ENCODE data around the gene ELAC1.
"Not testable (repeated sequence)": the region's sequence is repeated elsewhere in the genome, so short reads cannot be mapped to it uniquely, and the experiment has no call there.

The ELAC1 gene

DNA sequence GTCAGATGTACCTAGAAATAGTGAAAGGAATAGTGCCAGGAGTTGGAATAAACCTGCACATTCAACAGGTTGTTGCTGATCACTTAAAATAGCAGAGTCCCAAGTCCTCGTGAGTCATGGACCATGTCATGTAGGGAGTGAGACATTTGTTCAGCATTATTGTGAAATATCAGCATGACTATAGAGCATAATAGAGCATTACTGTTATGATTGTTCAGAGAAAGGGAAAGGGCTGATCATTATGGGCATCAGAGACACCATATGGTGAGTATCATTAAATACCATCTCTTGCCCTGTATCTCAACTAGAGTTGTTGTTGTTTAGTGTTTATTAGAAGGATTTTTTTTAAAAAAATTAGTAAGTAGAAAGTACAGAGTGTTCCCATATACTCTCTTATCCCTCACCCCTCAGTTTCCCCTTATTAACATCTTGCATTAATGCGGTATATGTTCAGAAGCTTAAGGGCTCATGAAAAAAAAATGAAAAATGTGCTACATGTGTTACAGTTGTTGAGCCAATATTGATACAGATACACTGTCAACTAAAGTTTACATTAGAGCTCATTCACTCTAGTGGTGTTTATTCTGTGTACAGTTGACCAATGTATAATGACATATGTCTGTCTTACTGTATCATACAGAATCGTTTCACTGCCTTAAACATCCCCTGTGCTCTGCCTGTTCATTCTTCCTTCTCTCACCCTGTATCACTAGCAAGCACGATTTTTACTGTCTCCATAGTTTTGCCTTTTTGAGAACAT is 5.7 kb downstream of the ELAC1 start:
- DNase-seq = no peak

- no peak for DNase-seq
Observed at GRCh38 chr18:50977037-50977760, 9.4 kb downstream of the ELAC1 start.

GRCh38 chr18:50981381-50981780 is 13.5 kb downstream of the ELAC1 start:
- DNase-seq = no peak

- no peak for DNase-seq
Observed at GRCh38 chr18:50982086-50982801, 14.4 kb downstream of the ELAC1 start.

- DNase-seq = no peak
Observed at GRCh38 chr18:50982802-50983179, 15.0 kb downstream of the ELAC1 start.

- no peak for DNase-seq
Observed at GRCh38 chr18:50986360-50987087, 18.7 kb downstream of the ELAC1 start.

DNA sequence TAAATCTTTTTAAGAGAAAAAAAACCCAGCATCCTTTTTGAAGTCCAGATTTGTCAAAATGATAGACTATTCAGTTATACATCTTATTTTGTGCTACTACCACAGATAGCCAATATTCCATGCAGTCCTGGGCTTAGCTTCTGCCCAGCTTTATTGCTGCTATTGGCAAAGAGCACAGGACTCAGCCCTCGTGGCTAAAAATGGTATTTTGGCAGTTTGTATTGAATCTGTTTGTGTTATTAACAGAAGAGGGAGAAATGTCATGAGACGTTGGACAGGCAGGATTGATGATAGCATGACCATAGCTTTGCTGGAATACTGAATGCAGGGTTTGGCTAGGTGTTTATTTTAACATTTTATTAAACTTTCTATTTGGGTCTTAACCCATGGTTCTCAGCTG is 19.4 kb downstream of the ELAC1 start:
- DNase-seq = no peak

DNA sequence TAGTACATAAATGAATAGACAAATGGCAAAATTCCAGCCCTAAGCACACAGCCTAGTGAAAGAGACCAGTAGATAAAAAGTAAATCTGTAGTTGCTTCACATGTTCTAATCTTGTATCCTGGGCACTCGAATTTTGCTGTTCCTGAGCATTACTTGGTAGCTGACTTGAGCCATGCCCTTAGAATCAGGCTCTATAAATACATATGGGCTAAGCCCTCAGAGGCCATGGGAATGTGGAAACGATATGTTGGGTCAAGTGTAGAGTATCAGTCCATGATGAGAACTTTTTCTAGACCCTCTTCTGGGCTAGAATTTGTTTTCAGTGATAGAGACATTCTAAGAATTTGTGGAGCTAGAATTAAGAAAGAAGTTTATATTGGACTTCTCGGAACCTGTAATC is 21.9 kb downstream of the ELAC1 start:
- no peak for DNase-seq

- no peak for DNase-seq
Observed at GRCh38 chr18:50992351-50992762, 24.5 kb downstream of the ELAC1 start.

- no peak for DNase-seq
Observed at GRCh38 chr18:50994031-50994430, 26.2 kb downstream of the ELAC1 start.

DNA sequence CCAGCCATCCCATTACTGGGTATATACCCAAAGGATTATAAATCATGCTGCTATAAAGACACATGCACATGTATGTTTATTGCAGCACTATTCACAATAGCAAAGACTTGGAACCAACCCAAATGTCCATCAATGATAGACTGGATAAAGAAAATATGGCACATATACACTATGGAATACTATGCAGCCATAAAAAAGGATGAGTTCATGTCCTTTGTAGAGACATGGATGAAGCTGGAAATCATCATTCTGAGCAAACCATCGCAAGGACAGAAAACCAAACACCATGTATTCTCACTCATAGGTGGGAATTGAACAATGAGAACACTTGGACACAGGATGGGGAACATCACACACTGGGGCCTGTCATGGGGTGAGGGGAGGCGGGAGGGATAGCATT is 35.3 kb downstream of the ELAC1 start:
- not testable (repeated sequence) for DNase-seq

GRCh38 chr18:51006061-51006818 is 38.4 kb downstream of the ELAC1 start:
- no peak for DNase-seq

DNA sequence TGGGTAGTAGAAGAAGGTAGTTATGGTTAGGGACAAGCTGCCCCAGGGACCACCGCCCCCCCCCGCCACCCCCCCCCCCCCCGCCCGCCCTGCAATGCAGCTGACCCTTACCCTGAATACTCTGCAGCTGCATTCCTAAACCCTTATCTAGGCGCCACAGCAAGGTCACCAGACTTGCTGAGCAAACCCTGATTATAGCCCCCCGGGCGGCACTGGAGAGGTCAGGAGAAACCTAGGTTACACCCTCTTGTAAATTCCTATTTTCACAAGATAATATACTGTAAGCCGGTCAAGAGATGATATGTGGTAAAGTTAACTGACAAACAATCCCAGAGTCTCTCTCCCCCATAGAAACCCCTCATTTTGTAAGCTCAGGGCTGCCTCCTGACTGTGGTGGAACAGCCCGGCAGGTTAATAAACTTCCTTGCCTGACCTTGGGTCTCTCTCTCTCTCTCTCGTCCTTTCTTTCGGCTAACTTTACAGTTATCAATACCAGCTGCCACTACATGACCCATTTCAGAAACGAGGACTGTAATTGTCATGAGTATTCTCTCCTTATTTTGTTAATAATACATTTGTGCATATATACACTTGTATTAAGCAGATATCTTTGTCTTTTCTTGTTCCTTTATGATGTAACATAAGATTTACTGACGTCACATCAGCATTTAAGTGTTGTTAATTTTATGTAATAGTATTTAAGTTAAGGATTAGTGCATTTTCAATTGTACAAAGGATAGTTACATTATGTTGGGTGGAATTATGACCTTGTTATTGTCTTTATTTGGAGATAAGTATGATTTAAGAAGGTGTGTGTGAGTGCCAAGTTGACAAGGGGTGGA is 39.3 kb downstream of the ELAC1 start:
- DNase-seq = no peak

DNA sequence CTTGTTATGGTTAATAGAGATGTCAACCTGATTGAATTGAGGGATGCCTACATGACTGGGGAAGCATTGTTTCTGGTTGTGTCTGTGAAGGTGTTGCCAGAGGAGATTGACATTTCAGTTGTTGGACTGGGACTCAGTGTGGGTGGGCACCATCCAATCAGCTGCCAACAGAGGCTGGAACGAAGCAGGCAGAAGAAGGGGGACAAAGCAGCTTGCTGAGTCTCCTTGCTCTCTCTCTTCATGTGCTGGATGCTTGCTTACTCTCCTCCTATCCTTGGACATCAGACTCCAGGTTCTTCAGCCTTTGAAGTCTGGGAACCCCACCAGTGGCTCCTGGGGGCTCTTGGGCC is 39.9 kb downstream of the ELAC1 start:
- no peak for DNase-seq

- no peak for DNase-seq
Observed at GRCh38 chr18:51009072-51009471, 41.2 kb downstream of the ELAC1 start.

DNA sequence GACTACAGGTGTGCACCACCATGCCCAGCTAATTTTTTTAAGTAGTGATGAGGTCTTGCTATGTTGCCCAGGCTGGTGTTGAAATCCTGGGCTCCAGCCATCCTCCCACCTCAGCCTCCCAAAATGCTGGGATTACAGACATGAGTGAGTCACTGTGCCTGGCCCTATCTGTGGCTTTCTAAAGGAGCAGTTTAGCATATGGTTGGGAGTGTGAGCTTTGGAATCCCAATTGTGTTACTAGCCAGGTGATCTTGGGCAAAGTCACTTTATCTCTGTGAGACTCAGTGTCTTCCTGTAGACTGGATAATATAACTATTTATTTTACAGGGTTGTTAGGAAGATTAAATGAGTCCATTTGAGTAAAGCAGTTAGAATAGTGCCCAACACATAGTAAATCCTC is 42.4 kb downstream of the ELAC1 start:
- no peak for DNase-seq

DNA sequence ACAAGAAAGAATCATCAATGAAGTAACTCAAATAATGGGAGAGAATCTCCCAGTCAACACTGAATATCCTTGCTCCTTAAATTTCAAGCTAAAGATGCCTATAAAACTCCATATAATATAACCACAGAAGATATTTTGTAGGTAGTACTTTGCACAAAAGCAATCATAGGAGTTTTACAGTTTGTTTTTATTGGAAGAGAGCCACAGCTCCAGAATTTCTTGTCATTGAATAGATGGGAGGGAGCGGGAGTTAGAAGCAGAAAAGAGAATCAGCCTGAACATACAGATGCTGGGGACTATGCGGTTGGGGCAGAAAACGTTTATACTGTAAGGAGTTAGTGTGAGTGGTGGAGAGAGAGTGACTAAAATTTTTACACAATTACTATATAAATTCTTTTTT is 43.9 kb downstream of the ELAC1 start:
- no peak for DNase-seq

- no peak for DNase-seq
Observed at GRCh38 chr18:51012441-51012840, 44.6 kb downstream of the ELAC1 start.

DNA sequence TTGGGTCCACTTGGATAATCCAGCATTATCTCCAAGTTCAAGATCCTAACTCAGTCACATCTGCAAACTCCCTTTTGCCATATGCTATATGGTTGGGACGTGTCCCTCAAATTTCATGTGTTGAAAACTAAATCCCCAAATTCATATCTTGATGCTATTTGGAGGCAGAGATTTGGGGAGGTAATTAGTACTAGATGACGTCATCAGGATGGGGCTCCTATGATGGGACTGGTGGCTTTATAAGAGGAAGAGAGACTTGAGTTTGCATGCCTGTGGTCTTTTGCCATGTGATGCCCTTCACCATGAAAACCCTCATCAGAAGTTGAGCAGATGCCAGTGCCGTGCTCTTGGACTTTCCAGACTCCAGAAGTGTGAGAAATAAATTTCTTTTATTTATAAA is 45.4 kb downstream of the ELAC1 start:
- DNase-seq = no peak

DNA sequence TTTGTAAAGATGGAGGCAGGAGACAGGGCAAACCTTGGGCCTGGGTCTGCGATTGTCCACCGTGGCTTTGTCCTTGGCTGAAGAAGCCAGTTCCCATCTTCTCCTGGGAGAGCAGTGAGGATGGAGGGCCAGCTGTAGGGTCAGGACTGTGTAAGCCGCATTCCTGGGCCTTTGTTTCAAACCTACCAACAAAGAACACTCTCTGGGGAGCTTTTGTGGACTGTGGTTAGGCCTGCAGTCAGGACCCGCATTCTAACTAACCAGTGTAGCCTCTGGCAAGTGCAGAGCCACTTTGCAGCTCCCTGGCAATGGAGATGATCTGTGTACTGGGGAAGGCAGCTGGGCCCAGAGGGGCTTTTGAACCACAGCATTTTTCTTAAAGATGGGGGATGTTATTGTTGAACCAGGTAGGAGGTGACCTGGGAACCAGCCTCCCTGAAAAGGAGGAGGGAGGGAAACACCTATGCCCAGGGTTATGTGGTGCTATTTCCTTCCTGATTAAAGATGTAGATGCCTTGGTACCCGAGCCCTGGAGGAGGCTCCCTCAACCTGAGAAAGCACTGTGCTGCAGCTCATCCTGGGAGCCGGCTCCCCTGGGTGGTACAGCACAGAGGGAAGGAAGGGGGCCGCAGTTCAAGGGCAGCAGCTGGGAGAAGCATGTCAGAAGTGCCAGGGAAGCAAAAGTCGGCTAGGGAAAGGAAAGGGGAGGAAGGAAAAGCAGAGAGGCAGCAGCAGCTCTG is 49.5 kb downstream of the ELAC1 start:
- DNase-seq = no peak

GRCh38 chr18:51020536-51020935 is 52.7 kb downstream of the ELAC1 start:
- no peak for DNase-seq

Measured in CD4-positive, alpha-beta T cell treated with Interleukin-15 for 1 hour (primary cell).